ENCODE results near the gene BAD. TPM values are rescaled to one million over a fixed set of nuclear protein-coding genes. Genes with fewer than 3 reads are reported as not detected.
A peak's percentile ranks its signal among the peaks of the same experiment; 100 is the strongest.

BAD gene
- total RNA-seq, 2 experiments from 2014 or later, result 21.2 to 74.2 TPM

GRCh38 chr11:64227405-64227956, 57.0 kb downstream of the BAD start:
- ChIA-PET CTCF (ENCODE audit: unreplicated experiment) (interaction anchor here (1.3 kb wide), 1 partner anchor 21 kb away, joined by 4 read pairs; the partner anchor contains the start of gene FERMT3), POLR2A (interaction anchor here (1.2 to 4.4 kb wide), 3 partner anchors 9 to 22 kb away, joined by 3 to 29 read pairs (median 7); partner anchors contain the start of gene FERMT3)
- Histone ChIP-seq H3K9me3 (ENCODE audit: low read length) (no peaks in the 10 kb centered on the region), H3K9me2 (ENCODE audit: insufficient read depth, low read length) (no peaks in the 10 kb centered on the region), H3K4me1 (ENCODE audit: insufficient read depth, low read length, poor library complexity, severe bottlenecking) (peaks cover 44% of the 10 kb centered on the region), H3K27ac (ENCODE audit: low read depth, low read length, poor library complexity, severe bottlenecking) (peak overlapping the region; percentile 77), H3K79me2 (ENCODE audit: insufficient read depth, low read depth, low read length) (peaks cover 8% of the 10 kb centered on the region; the same call in 1 of the 2 replicates), H3K4me3 (ENCODE audit: low read depth, low read length, poor library complexity, severe bottlenecking) (peak overlapping the region; percentile 83), H3K36me3 (ENCODE audit: insufficient read depth, low read length) (peaks cover 25% of the 10 kb centered on the region), H3K4me2 (ENCODE audit: low read length) (peak overlapping the region; percentile 99), H2AFZ (ENCODE audit: low read length) (no peak overlapping the region), H4K20me1 (ENCODE audit: insufficient read depth, low read length) (no peaks in the 10 kb centered on the region)
- TF ChIP-seq CTCF (conservative IDR thresholded peaks at IDR 0.05; ENCODE audit: low read length) (no peak), EZH2phosphoT487 (IDR thresholded peaks at IDR 0.05; ENCODE audit: borderline replicate concordance, low read depth, low read length) (no peak)
- no peak for DNase-seq (ENCODE audit: low spot score)
- intact Hi-C loops (cut with micrococcal nuclease; ENCODE audit: unreplicated experiment), result no loop called here
- BruUV-seq (replicated peaks), result no TSS peak

- H3K36me3 ChIP-seq (ENCODE audit: insufficient read depth, low read length), result peaks cover 27% of the 10 kb centered on the region
- TSS peak; percentile 32 for BruUV-seq (replicated peaks)
- H3K79me2 ChIP-seq (ENCODE audit: insufficient read depth, low read depth, low read length), result peaks cover 8% of the 10 kb centered on the region; the same call in 1 of the 2 replicates
- CTCF ChIA-PET (ENCODE audit: unreplicated experiment), result interaction anchor here (0.6 to 1.3 kb wide), 3 partner anchors 20 to 576 kb away, joined by 3 to 4 read pairs (median 3); partner anchors contain the start of genes FERMT3 and PRDX5
- no peaks in the 10 kb centered on the region for H3K9me3 ChIP-seq (ENCODE audit: low read length)
- POLR2A ChIA-PET, result interaction anchor here (0.6 to 4.4 kb wide), 10 partner anchors 9 to 789 kb away, joined by 3 to 29 read pairs (median 4); partner anchors contain the start of genes FERMT3, FKBP2, PPP1R14B and PRDX5
- intact Hi-C loops (cut with micrococcal nuclease; ENCODE audit: unreplicated experiment), result loop anchor here (1.0 kb wide), 2 partner anchors 19 to 43 kb away; no protein-coding TSS in a partner anchor
- H3K4me2 ChIP-seq (ENCODE audit: low read length), result peak overlapping the region; percentile 99
- H4K20me1 ChIP-seq (ENCODE audit: insufficient read depth, low read length), result no peaks in the 10 kb centered on the region
- H3K4me3 ChIP-seq (ENCODE audit: low read depth, low read length, poor library complexity, severe bottlenecking), result peak overlapping the region; percentile 83
- 0 out of 2 replicates have a peak overlapping the region, but pooled peaks have one; percentile 15 for H2AFZ ChIP-seq (ENCODE audit: low read length)
- peak overlapping the region; percentile 77 for H3K27ac ChIP-seq (ENCODE audit: low read depth, low read length, poor library complexity, severe bottlenecking)
- H3K9me2 ChIP-seq (ENCODE audit: insufficient read depth, low read length), result no peaks in the 10 kb centered on the region
- no peak for TF ChIP-seq EZH2phosphoT487 (IDR thresholded peaks at IDR 0.05; ENCODE audit: borderline replicate concordance, low read depth, low read length)
- TF ChIP-seq CTCF (conservative IDR thresholded peaks at IDR 0.05; ENCODE audit: low read length), result no peak
- peak; percentile 78 for DNase-seq (ENCODE audit: low spot score)
- peaks cover 38% of the 10 kb centered on the region for H3K4me1 ChIP-seq (ENCODE audit: insufficient read depth, low read length, poor library complexity, severe bottlenecking)
Measured at GRCh38 chr11:64226507-64227051, 57.9 kb downstream of the BAD start.

Data from OCI-LY7 (cell line).